ENCODE measurements around the gene NDST3.

DNA sequence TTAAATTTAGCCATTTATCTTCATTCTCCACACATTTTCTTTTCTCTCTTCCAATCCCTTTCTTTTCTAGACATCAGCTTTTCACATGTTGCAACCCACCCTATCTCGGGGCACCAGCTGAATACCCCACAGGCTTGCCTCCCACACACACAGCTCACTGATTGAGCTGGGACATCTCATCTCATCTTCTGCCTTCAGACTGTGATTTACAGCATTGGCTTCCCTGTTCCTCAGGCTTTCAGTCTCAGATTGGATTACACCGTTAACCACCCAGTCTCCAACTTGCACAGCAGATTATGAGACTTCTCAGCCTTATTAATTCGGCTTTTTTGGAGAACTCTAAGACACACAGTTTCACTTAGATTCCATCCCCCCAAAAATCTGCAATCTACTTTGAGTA lies 224.8 kb downstream of the NDST3 start:
- TF ChIP-seq, protein P1, sequence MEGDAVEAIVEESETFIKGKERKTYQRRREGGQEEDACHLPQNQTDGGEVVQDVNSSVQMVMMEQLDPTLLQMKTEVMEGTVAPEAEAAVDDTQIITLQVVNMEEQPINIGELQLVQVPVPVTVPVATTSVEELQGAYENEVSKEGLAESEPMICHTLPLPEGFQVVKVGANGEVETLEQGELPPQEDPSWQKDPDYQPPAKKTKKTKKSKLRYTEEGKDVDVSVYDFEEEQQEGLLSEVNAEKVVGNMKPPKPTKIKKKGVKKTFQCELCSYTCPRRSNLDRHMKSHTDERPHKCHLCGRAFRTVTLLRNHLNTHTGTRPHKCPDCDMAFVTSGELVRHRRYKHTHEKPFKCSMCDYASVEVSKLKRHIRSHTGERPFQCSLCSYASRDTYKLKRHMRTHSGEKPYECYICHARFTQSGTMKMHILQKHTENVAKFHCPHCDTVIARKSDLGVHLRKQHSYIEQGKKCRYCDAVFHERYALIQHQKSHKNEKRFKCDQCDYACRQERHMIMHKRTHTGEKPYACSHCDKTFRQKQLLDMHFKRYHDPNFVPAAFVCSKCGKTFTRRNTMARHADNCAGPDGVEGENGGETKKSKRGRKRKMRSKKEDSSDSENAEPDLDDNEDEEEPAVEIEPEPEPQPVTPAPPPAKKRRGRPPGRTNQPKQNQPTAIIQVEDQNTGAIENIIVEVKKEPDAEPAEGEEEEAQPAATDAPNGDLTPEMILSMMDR (IDR thresholded peaks at IDR 0.05): no peak
- TF ChIP-seq POLR2A (IDR thresholded peaks at IDR 0.05; ENCODE audit: low read depth): no peak
- TF ChIP-seq POLR2AphosphoS5 (IDR thresholded peaks at IDR 0.05): no peak
- no peak for TF ChIP-seq EP300 (IDR thresholded peaks at IDR 0.05)

All from esophagus muscularis mucosa (tissue), 4 donors.